Mucosa of descending colon (tissue), 3 donors: ENCODE measurements around the gene ARHGAP22. TPM values are rescaled to one million over a fixed set of nuclear protein-coding genes. Genes with fewer than 3 reads are reported as not detected.

Source experiments
- ATAC-seq: fragments of 200-7000 bp; cut with Tn5 transposase; one replicate; pipeline ENCODE4 v1.9.1; 2020; ENCODE audit warnings: mild to moderate bottlenecking, moderate library complexity
- DNase-seq, 3 donors: peaks; one replicate each; pipeline ENCODE4 v3.0.0-alpha.2; 2020
- H3K36me3 ChIP-seq: fragments of 200-600 bp; one replicate; pipeline ENCODE4 v1.8.0; 2021; ENCODE audit warnings: low read depth, mild to moderate bottlenecking
- H3K4me1 ChIP-seq: fragments of 200-600 bp; one replicate; pipeline ENCODE4 v1.8.0; 2021; ENCODE audit warnings: low read depth, mild to moderate bottlenecking
- H3K4me3 ChIP-seq: fragments of 200-600 bp; one replicate; pipeline ENCODE4 v1.8.0; 2021; ENCODE audit warnings: mild to moderate bottlenecking
- H3K9me3 ChIP-seq: fragments of 200-600 bp; one replicate; pipeline ENCODE4 v1.8.0; 2021; ENCODE audit warnings: mild to moderate bottlenecking
- CTCF ChIP-seq: fragments of 200-600 bp; IDR thresholded peaks from one replicate; pipeline ENCODE4 v1.8.0; 2022; ENCODE audit warnings: antibody characterized with exemption, mild to moderate bottlenecking
- intact Hi-C, 2 donors: fragments of 100-400 bp; cut with DNase I in 1 of 2; cut with micrococcal nuclease in 1 of 2; formaldehyde crosslinking; loops; one replicate each; pipeline versions ENCODE4 v1.11.0 to v1.11.1; 2022; cut with DNase I, micrococcal nuclease
- total RNA-seq, 3 donors: library from RNA; stranded (reverse); fragmentation: NEBNext Ultra II Directional in 2 of 3; extraction: Animal tissue kit (Norgen Biotek cat#: 25700) in 2 of 3; gene quantifications; one replicate each; pipeline versions ENCODE4 v1.2.1 to v1.2.4, GENCODE V29; 2021 to 2023
- donor health status: DM: no; HTN: no; CAD: no; lungs with moderate emphysema.
- donor health status: DM: no; HTN: no; CAD: no.
- donor health status: DM: no; HTN: yes; CAD: no.

The ARHGAP22 gene
- total RNA-seq, 3 donors from 2014 or later, result 0.93 to 5.9 (median 1.3) TPM

- Histone ChIP-seq H3K9me3 (peaks cover 17% of the 10 kb centered on the region), H3K4me3 (no peak overlapping the region), H3K36me3 (no peaks in the 10 kb centered on the region), H3K4me1 (no peaks in the 10 kb centered on the region)
- DNase-seq (no peak), ATAC-seq (no peak)
- intact Hi-C loops, result no loop called here
- no peak for TF ChIP-seq CTCF
These were observed 93.6 kb downstream of the ARHGAP22 start for GRCh38 chr10:48511066-48511874.

- H3K36me3 ChIP-seq, result no peaks in the 10 kb centered on the region
- no peak overlapping the region for H3K4me3 ChIP-seq
- no peak for ATAC-seq
- intact Hi-C loops, result no loop called here
- peaks cover 16% of the 10 kb centered on the region for H3K9me3 ChIP-seq
- no peak for DNase-seq
- H3K4me1 ChIP-seq, result no peaks in the 10 kb centered on the region
- no peak for TF ChIP-seq CTCF
These were observed 94.7 kb downstream of the ARHGAP22 start for GRCh38 chr10:48509974-48510692.

- Histone ChIP-seq H3K36me3 (no peaks in the 10 kb centered on the region), H3K4me1 (no peaks in the 10 kb centered on the region), H3K4me3 (no peak overlapping the region), H3K9me3 (peaks cover 5% of the 10 kb centered on the region)
- ATAC-seq, result no peak
- no peak for TF ChIP-seq CTCF
- intact Hi-C loops, result no loop called here
- no peak for DNase-seq
These were observed 95.8 kb downstream of the ARHGAP22 start for GRCh38 chr10:48508791-48509772.

GRCh38 chr10:48507933-48508790 lies 96.7 kb downstream of the ARHGAP22 start:
- Histone ChIP-seq H3K4me1 (no peaks in the 10 kb centered on the region), H3K4me3 (no peak overlapping the region), H3K36me3 (no peaks in the 10 kb centered on the region), H3K9me3 (no peaks in the 10 kb centered on the region)
- no peak for TF ChIP-seq CTCF
- intact Hi-C loops, result no loop called here
- DNase-seq (peak in 1 of 3 donors; percentile 32), ATAC-seq (no peak)

- Histone ChIP-seq H3K9me3 (no peaks in the 10 kb centered on the region), H3K4me1 (no peaks in the 10 kb centered on the region), H3K4me3 (no peak overlapping the region), H3K36me3 (no peaks in the 10 kb centered on the region)
- ATAC-seq (no peak), DNase-seq (no peak)
- no peak for TF ChIP-seq CTCF
- intact Hi-C loops, result no loop called here
These were observed 97.4 kb downstream of the ARHGAP22 start for GRCh38 chr10:48507494-48507893.
